HG02840 (cell line): ENCODE results near the gene MLLT3.

Source experiments
- ATAC-seq: cut with Tn5 transposase; IDR thresholded peaks from one replicate; pipeline ENCODE4 v1.9.1; 2021; ENCODE audit warnings: mild to moderate bottlenecking, moderate library complexity, moderate number of reproducible peaks; ENCODE audit not compliant: unreplicated experiment, low FRiP score

The MLLT3 gene

DNA sequence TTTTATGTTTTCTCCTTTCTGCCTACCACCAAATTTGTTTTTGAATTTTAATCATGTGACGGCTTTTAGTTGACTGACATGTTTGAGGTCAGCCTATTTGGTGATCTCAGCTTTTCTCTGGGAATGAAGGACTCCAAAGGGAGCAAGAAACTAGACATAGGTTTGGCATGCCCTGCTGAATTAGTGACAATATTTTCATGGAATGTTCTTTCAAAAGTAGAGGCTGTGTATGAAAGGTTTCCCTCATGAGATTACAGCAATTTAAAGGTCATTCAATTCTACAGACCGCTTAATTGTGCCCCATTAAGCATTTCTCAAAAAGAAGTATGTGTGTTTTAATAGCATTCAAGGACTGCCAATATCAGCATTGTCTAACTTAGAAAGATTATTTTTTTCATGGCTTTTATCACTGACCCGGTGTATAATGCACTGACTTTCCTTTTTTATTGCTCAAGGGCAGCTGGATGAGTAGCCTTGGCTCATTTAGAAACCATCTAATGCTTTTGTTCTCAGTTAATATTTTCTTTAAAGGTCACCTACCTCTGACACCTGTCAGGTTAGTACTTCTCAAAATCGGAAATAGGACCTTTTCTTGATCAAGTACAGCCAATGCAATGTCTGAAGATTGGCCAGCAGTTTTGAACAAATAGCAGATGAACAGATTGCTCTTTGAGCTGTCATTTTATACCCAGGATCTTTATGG lies 8.1 kb upstream of the MLLT3 start:
- no peak for ATAC-seq

DNA sequence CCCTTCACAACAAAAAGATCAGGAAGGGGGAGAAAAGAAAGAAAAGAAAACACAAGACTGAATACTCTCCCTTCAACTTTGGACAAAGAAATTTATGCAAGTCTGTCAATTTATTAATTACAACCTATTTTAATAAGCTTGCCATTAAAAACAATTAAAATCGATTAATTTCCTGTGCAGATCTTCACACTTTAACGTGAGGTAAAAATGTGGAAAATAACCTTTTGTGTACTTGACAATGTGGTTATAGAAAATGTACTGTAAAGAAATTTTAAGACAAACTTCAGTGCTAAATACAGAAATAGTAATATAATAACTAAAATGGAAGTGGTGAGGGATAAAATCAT lies 2.7 kb upstream of the MLLT3 start:
- no peak for ATAC-seq

DNA sequence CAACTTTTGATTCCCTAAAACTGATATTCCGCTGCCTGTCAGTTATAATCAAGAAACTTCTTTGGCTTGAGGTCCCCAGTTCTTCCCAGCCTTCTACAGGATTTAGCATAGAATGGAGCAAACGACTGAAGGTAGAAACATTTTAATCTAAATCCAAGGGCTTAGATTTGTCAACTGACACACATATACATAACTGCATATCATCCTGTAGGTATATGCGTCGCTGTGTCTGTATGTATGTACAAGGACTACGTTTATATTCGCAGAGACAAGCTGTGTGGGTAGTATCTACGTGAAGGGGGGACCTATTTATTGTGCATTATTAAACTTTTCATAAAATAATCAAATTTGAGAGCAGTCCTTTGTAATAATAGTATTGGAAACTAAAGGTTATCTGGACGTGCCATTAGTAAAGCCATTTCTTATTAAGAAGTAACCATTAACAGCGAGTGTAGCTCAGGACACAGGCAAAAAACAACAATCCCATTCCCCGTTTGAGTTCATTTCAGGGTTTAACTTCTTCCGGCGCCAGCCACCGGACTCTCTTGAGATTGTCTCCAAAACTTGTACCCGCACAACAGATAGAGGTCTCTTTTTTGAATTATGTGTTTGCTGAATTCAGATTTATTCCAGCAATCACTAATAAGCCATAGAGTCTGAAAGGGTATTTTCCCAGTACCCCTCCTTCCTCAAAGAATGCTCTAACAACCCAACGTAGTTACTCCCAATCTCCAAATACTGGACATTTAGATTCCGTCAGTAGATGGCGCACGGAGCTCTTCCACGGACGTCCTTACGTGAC lies 2.1 kb upstream of the MLLT3 start:
- no peak for ATAC-seq

DNA sequence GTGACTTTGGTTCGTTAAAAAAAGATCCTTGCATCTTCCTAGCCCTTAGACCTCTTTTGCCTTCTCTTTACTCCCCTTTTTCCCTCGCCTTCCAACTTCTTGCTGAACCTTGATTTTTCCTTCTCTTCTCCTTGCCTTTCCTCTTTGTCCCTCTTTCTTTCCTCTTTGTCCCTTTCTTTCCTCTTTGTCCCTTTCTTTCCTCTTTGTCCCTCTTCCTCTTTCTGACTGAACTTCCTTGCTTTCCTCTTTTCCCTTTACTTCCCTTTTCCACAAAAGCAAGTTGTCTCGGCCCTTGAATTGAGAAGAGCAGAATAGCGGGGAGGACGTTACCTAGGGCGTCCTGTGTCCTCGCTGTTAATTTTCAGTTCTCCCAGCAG lies 1.4 kb upstream of the MLLT3 start:
- ATAC-seq = no peak

DNA sequence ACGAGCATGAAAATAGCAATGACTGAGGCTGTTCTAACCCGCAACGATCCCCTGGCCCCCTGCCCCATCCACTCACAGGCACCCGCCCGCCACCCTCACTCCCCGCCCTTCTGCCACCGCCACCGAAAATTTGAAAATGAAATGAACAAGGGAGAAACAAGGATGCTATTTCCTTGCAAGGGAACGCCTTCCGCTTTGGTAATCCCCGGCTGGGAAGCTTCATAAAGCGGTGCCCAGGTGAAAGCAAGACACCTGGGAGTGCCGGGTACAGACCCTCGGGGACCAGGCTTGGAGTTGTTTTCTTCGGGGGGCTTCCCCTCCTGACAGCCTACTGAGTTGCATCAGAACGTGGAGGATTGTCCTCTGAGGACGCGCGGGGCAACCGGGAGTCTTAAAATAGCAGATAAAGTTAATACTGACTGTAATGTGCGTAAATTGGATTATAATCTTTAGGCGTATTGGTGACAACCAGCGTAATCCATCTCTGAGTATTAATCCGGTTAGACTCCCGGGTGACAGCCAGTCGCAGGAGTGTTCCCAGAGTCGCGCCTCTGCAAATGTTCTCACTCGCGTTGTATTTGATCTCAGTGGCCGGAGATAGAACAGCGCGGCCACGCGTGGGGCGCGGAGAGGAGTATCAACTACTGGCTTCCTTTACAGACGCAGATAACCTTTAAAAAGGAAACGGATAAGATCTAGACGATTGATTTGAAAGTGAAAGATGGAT lies 885 bp upstream of the MLLT3 start:
- ATAC-seq = no peak

DNA sequence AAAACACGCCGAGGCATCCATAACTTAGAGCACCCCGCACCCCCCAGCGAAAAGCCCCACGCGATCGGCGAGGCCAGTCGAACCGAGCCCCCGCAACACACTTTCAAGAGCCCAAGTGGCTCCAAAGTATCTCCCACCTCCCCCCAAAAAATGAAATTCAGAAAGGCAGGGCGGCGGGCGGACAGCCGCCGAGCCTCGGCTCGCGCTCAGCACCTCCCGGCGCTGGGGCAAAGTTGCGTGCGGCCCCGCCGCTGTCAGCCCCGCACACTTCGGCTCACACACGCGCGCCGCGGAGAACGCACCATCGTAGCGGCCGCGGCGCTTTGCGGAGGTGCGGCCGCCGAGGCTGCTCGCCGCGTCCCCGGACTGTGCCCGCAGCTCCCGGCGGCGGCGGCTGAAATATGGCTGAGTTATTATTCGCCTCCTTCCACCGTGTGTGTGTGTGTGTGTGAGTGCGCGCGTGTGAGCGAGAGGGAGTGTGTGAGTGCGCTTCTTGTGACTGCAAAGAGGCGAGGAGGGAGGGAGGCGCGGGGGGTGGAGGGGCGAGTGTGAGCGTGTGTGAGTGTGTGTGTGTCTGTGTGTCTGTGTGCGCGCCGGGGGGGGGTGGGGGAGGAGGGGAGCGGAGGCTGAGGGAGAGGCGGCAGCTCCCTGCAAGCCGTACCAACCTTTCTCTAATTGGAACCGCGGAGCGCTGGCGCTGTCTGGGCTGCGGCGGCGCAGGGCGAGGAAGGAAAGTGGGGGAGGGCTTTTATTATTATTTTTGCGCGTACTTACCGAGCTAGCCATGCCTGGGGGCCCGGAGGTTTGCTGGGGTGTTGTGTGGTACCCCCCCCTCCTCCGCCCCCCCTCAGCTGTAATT lies 599 bp downstream of the MLLT3 start:
- ATAC-seq = peak; percentile 13

DNA sequence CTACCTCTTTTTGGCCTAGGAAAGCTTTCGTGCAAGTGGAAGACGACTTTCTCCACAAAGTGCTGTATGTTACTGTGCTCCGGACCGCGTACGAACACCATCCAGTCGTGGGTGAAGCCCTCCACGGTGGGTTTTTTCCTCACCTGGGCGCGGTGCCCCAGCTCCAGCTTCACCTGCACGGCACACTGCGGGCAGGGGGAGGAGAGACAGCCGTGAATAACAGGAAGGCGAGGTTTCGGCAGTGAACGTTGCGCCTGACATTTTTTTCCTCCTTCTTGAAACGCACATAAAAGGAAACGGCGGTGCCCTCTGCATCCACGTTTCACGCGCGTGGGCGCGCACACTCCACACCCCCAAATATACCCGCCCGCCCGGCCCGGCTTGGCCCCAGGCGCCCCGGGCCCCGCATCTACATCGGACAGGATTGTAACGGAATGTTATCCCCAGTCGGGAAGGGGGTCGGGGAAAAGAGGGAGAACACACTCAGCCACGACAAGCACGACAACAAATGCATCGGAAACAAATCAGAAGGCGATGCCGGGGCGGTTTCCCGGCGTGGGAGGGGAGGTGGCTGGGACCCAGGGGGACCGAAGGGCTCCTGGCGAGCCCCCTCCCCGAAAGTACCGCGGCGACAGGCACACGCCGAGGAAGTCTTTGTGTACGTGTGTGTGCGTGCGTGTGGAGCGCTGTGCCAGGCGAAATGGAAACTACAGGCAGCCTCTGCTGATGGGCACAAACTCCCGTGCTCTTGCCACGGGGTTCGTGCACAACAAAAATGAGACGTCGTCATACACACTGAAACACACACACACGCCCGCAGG lies 1.4 kb downstream of the MLLT3 start:
- no peak for ATAC-seq

DNA sequence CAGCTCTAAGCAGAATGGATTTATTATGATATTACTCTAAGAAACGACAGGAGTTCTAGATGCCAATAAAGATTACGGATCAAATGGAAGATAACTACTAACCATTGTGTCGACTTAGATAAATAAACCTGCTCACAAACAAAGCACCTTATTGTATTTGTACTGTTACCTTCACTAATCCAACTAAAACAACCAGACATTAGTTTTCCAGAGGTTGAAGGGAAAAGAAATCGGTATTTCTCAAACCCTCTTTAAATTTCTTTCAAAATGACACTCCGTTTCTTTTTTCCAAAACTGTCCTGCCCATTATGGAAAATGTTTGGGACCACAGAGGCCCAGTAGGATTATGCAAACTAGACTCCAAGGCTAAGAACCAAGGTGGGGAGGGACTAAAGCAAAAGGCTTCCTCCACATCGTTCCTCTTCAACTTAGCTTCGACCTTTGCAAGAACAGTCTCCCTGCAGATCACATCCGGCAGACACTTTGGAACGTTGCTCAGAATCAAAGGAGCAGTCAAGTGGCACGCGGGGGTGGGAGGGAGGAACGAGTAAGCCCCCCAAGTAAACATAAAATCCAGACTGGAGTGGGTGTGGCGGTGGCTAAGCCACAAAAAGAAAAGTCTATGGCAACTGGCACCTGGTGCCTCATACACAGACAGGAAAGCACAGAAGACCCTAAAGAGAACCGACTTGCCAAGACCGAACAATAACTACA lies 2.7 kb downstream of the MLLT3 start:
- no peak for ATAC-seq

DNA sequence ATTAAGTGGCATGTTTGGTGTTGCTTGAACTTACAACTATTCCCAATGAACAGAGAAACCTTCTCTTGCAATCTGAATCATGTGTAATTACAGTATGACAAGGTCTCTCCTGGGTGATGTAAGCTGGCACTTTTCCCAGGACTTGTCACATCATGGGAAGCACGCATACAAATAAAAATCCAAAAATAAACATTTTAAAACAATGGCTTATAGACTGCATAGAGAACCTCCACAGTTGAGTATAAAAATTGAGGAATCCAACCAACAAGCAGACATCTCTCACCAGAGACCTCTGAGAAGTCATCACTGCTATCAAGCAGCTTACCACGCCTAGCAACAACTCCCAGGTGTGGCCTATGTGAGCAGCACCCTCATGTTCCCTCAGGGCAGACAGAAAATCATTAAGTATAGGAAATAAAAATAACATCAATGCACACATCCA lies 3.9 kb downstream of the MLLT3 start:
- ATAC-seq = no peak

DNA sequence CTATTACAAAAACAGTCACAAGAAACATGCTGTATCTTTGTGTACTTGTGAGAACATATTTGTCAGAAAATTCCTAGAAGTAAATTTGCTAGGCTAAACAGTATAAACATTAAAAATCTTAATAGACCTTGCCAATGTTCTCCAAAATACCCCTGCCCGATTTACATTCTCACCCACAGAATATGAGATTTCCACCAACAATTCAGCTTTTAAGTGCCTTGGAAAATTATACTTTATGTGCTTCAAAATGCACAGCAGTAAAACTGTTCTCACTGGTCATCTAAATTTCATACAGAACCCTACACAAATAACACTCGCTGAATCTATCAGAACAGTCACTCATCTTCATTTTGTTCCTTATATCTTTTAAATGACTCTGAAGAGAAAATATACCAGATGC lies 5.5 kb downstream of the MLLT3 start:
- ATAC-seq = no peak

DNA sequence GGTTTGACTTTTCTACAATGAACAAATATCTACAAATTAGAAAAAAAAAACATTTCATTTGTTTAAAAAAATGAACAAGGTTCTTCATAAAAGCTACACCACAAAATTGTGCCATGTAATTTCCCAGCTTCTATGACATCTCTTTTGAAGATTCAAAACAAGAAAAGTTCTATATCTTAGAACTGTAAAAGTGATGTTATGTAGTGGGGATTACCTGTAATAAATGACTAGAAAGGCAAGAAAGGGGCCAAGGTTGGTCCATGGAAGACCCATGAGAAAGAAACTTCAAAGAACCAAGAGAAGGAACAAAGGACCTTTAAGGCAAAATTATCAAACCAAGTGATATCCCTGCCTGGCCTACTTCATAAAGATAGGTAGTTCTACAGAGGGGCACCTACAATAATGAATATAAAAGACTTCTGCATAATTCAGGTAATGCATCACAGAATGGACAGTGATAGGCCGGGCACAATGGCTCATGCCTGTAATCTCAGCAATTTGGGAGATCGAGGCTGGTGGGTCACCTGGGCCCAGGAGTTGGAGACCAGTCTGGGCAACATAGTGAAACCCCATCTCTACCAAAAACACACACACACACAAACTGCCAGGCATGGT lies 7.6 kb downstream of the MLLT3 start:
- no peak for ATAC-seq

DNA sequence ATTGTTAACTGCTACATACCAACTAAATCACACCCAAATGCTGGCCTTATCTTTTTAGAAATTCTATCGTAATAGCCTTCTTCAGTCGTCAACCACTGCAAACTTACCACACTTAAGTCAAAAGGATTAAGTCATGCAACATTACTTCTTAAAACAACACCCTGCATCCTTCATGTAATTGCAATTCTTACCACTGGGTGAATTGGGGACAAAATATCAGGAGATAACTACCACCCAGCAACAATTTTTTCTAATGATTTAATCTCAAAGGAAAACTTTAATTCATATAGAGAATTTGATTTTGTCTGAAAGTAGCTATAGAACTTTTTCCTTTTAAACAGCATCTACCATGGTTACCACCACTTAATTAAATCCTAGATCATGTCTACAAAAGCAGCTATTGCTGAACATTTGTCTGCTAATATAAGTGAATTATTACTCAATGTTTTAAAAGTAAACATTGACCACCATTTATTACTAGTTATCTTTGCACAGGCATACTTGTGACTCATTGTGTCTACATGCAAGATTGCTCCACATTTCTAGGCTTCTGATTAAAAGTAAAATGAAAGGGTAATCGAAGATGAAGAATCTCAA lies 10.5 kb downstream of the MLLT3 start:
- no peak for ATAC-seq

DNA sequence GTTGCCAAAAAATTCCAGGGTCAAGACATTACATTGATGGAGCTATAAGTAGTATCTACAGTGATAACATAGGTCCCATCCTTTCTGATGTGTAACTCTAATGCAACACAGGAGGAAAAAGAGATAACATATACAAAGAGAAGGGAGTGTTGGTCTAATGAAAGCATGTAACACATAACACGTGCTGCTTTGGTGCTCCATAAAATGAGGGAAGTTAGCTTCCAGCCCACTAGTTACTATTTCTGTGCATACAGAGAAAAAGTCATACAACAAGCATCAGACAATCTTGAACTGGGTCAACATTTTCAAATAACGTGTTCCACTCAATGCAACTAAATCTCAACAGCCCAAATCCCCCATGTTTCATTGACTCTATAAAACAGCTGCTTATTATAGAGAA lies 11.7 kb downstream of the MLLT3 start:
- ATAC-seq = no peak

DNA sequence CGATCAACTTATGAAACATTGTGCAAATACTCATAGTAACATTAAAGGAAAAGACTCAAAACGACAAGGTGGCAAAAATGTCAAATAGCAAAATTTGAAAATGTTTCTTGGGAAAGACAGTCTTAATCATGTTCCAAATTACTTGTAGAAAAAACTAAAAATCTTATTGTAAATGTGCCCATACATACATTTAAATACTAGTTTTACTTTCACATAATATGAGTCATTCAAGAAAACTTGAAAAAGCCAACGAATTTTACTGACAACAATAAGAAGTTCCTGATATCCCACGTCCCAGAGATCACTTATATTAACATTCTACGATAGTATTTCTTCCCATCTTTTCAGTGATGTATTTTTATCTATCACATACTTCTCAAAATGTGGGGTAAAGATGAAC lies 13.7 kb downstream of the MLLT3 start:
- no peak for ATAC-seq

DNA sequence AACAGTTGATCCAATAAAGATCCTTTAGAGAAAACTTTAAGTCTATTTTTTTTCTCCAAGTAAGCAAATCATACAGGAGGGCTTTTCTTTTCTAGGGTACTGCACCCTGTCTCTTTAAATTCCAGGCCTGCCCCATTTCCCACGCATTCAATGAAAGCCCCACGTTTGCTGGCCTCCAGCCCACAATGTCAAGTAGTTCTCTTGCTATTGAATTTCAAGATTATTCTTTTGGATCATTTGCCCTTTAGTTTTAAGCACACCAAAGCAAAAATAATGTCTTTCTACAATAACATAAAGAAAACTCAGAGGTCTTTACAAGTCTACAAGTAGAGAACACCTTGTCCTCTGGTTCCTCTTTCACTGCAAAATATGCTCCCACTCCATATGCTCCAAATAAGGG lies 15.6 kb downstream of the MLLT3 start:
- ATAC-seq = no peak

DNA sequence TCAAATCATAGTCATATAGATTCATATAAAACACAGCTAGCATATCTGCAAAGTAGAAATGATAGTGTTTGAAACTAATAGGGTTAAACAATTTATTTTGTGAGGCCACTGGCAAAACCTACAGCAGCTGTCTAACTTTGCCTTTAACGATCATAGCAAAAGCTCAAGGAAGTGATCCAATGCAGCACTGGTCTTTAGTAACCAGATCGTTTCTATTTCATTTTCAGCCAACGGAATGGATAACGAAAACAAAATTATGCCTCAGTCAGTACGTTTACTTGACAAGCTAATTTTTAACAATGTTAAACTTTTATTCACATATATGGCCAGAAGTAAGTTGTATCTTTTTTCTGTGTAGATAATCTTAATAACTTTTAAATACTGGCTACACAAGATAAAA lies 17.7 kb downstream of the MLLT3 start:
- peak; percentile 79 for ATAC-seq

DNA sequence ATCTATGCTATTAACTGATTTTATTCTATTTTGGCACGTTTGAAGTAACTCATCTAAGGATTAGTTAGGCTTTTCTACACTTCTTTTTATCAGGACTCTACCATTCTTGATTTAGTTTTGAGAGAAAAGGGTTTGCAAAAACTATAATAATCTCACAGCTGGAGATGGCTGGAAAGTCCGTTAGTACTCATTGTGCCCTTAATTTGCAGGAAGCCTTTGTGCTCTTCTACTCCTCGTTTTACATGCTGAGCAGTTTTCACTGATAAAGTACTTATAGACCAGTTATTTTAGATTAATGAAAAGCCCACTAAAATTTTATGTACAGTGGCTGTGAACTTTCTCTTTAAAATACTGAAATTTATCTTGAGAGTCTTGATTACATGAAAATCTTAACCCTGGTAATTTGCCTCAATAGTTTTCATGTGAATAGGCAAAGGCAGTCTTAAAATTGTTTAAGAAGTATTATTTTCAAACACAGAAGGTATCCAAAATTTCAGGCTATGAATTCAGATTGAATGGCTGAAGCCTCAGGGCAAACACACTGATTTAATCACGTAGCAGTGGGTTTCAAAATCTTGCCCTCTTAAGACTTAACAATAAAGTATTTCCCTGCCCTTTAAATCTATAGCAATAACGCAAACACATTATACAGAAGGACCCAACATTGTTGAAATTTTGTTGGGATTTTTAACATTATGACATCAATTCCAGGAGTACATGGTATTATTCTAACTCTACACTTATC lies 18.6 kb downstream of the MLLT3 start:
- ATAC-seq = no peak

DNA sequence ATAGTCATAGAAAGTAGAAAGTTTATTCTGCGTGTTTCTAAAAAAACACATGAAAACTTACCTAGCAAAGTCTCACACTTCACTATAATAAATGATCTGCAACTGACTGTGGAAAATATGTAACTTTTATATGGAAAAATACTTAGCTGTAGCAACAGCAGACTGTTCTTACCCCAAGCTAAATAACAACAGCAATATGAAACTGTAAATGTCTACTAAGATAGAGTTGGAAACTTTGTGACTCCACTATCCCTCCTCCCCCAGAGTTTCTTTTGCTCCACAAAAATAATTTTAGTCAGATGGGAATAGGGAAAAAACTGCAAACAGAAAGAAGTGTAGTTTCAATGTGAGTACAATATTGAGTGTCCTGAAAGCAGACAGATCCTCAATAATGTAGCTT lies 21.0 kb downstream of the MLLT3 start:
- ATAC-seq = no peak
